ENCODE results near the gene MRTFA. TPM values are rescaled to one million over a fixed set of nuclear protein-coding genes. Genes with fewer than 3 reads are reported as not detected.

The MRTFA gene
- total RNA-seq, 6 donors from 2014 or later, result 47.9 to 178 (median 61.3) TPM

GRCh38 chr22:40433416-40434090, 203.0 kb downstream of the MRTFA start:
- WGBS, 2 donors, result 65 to 76% methylated on average over 3 of the region's 3 CpGs
- Histone ChIP-seq H3K27me3 (no peaks in the 10 kb centered on the region), H3K36me3 (peaks cover 7 to 44% (median 29%) of the 10 kb centered on the region in 4 donors), H3K4me1 (peaks cover 19 to 34% (median 26%) of the 10 kb centered on the region in 4 donors), H3K9me3 (no peaks in the 10 kb centered on the region), H3K27ac (no peak overlapping the region), H3K4me3 (no peak overlapping the region)
- TF ChIP-seq POLR2A (IDR thresholded peaks at IDR 0.05) (no peak), CTCF (IDR thresholded peaks at IDR 0.05) (no peak), POLR2AphosphoS5 (IDR thresholded peaks at IDR 0.05) (no peak), EP300 (IDR thresholded peaks at IDR 0.05) (no peak)
- DNase-seq, result no peak
- no peak for ATAC-seq (ENCODE audit: low FRiP score in 2 of 2)

- TF ChIP-seq POLR2AphosphoS5 (IDR thresholded peaks at IDR 0.05), result no peak
- no peak for TF ChIP-seq POLR2A (IDR thresholded peaks at IDR 0.05)
- TF ChIP-seq EP300 (IDR thresholded peaks at IDR 0.05), result no peak
- TF ChIP-seq CTCF (IDR thresholded peaks at IDR 0.05), result no peak
- WGBS, 2 donors, result 88 to 100% methylated on average over 2 of the region's 2 CpGs
- H3K4me1 ChIP-seq, result peaks cover 15 to 25% (median 20%) of the 10 kb centered on the region in 4 donors
- H3K36me3 ChIP-seq, result peaks cover 7 to 53% (median 37%) of the 10 kb centered on the region in 4 donors
- H3K9me3 ChIP-seq, result no peaks in the 10 kb centered on the region
- H3K4me3 ChIP-seq, result no peak overlapping the region
- DNase-seq, result no peak
- no peak for ATAC-seq (ENCODE audit: low FRiP score in 2 of 2)
- no peak overlapping the region for H3K27ac ChIP-seq
- no peaks in the 10 kb centered on the region for H3K27me3 ChIP-seq
These were observed 203.9 kb downstream of the MRTFA start for GRCh38 chr22:40432625-40433024.

GRCh38 chr22:40432157-40432556, 204.4 kb downstream of the MRTFA start:
- no peaks in the 10 kb centered on the region for H3K27me3 ChIP-seq
- H3K4me3 ChIP-seq, result no peak overlapping the region
- no peak for ATAC-seq (ENCODE audit: low FRiP score in 2 of 2)
- H3K4me1 ChIP-seq, result peaks cover 10 to 22% (median 15%) of the 10 kb centered on the region in 4 donors
- WGBS, 2 donors, result 79 to 80% methylated on average over 5 of the region's 5 CpGs
- no peak for TF ChIP-seq POLR2AphosphoS5 (IDR thresholded peaks at IDR 0.05)
- TF ChIP-seq EP300 (IDR thresholded peaks at IDR 0.05), result no peak
- no peak for TF ChIP-seq POLR2A (IDR thresholded peaks at IDR 0.05)
- no peak for TF ChIP-seq CTCF (IDR thresholded peaks at IDR 0.05)
- H3K27ac ChIP-seq, result no peak overlapping the region
- DNase-seq, result no peak
- H3K9me3 ChIP-seq, result no peaks in the 10 kb centered on the region
- peaks cover 10 to 57% (median 41%) of the 10 kb centered on the region in 4 donors for H3K36me3 ChIP-seq

GRCh38 chr22:40430991-40431390, 205.5 kb downstream of the MRTFA start:
- peaks cover 10 to 68% (median 45%) of the 10 kb centered on the region in 4 donors for H3K36me3 ChIP-seq
- no peak overlapping the region for H3K4me3 ChIP-seq
- no peak overlapping the region for H3K27ac ChIP-seq
- H3K9me3 ChIP-seq, result no peaks in the 10 kb centered on the region
- peaks cover 0 to 11% (median 5%) of the 10 kb centered on the region in 4 donors for H3K4me1 ChIP-seq
- DNase-seq (no peak), ATAC-seq (ENCODE audit: low FRiP score in 2 of 2) (no peak)
- TF ChIP-seq CTCF (IDR thresholded peaks at IDR 0.05) (no peak), POLR2AphosphoS5 (IDR thresholded peaks at IDR 0.05) (no peak), EP300 (IDR thresholded peaks at IDR 0.05) (no peak), POLR2A (IDR thresholded peaks at IDR 0.05) (no peak)
- whole genome bisulfite sequencing, 2 donors, result 77 to 85% methylated on average over 4 of the region's 4 CpGs
- no peaks in the 10 kb centered on the region for H3K27me3 ChIP-seq

- H3K27me3 ChIP-seq, result no peaks in the 10 kb centered on the region
- no peak overlapping the region for H3K27ac ChIP-seq
- no peaks in the 10 kb centered on the region for H3K9me3 ChIP-seq
- peaks cover 10 to 75% (median 49%) of the 10 kb centered on the region in 4 donors for H3K36me3 ChIP-seq
- no peak overlapping the region for H3K4me3 ChIP-seq
- no peak for DNase-seq
- 89 to 98% methylated on average over 4 of the region's 4 CpGs for WGBS, 2 donors
- H3K4me1 ChIP-seq, result peaks cover 0 to 4% (median under 1%) of the 10 kb centered on the region in 4 donors
- TF ChIP-seq CTCF (IDR thresholded peaks at IDR 0.05) (no peak), EP300 (IDR thresholded peaks at IDR 0.05) (no peak), POLR2A (IDR thresholded peaks at IDR 0.05) (no peak)
- ATAC-seq (ENCODE audit: low FRiP score in 2 of 2), result no peak
These were observed 207.0 kb downstream of the MRTFA start for GRCh38 chr22:40429481-40429880.
